IMR-90 (cell line): ENCODE data around the gene CEP170B. TPM values are rescaled to one million over a fixed set of nuclear protein-coding genes. Genes with fewer than 3 reads are reported as not detected.

ENCODE experiments used
- ATAC-seq: fragments of 200-7000 bp; cut with Tn5 transposase; 2 replicates; pipeline ENCODE4 v1.9.1; 2020; ENCODE audit warnings: low read depth, mild to moderate bottlenecking, moderate library complexity
- BruUV-seq: library from RNA; stranded (reverse); fragments of 400-500 nt; replicated peaks from 2 replicates; lab custom pipeline; 2021; lab: Mats Ljungman, UMichigan
- CTCF ChIA-PET: fragments of 300-600 bp; formaldehyde crosslinking; extraction: SDS; loops from one replicate; lab custom pipeline; 2021; ENCODE audit warnings: antibody characterized with exemption; lab: Yijun Ruan, JAX
- POLR2A ChIA-PET: fragments of 300-600 bp; sonication (Branson Sonifier 250); formaldehyde crosslinking; loops from one replicate; lab custom pipeline; 2022; ENCODE audit warnings: antibody characterized with exemption; ENCODE audit not compliant: unreplicated experiment; lab: Charles Lee
- DNase-seq: peaks from one replicate; pipeline ENCODE4 v3.0.0; 2013
- H2AFZ ChIP-seq: replicated peaks from 2 replicates; pipeline ENCODE3; 2013; ENCODE audit warnings: low read length, mild to moderate bottlenecking; ENCODE audit not compliant: poor library complexity
- H2AK5ac ChIP-seq: 2 replicates; pipeline ENCODE4 v1.6.1; 2013; ENCODE audit warnings: low read depth, low read length, inconsistent platforms
- H2AK9ac ChIP-seq: replicated peaks from 2 replicates; pipeline ENCODE3; 2013; ENCODE audit warnings: mild to moderate bottlenecking, low read depth, low read length, moderate library complexity; ENCODE audit not compliant: poor library complexity
- H2BK120ac ChIP-seq: 2 replicates; pipeline ENCODE4 v1.6.1; 2013; ENCODE audit warnings: low read depth, low read length, inconsistent platforms
- H2BK15ac ChIP-seq: 3 replicates; pipeline ENCODE4 v1.6.1; 2013; ENCODE audit warnings: low read depth, low read length, inconsistent platforms
- H2BK20ac ChIP-seq: 2 replicates; pipeline ENCODE4 v1.6.1; 2013; ENCODE audit warnings: low read depth, mild to moderate bottlenecking, inconsistent platforms, low read length, moderate library complexity
- H2BK5ac ChIP-seq: 2 replicates; pipeline ENCODE4 v1.6.1; 2013; ENCODE audit warnings: mild to moderate bottlenecking, low read depth, low read length, inconsistent platforms; ENCODE audit not compliant: poor library complexity, severe bottlenecking
- H3K14ac ChIP-seq: replicated peaks from 2 replicates; pipeline ENCODE4 v1.6.1; 2013; ENCODE audit warnings: low read depth, low read length, inconsistent platforms
- H3K18ac ChIP-seq: 2 replicates; pipeline ENCODE4 v1.6.1; 2013; ENCODE audit warnings: low read depth, low read length, control low read depth
- H3K23ac ChIP-seq: 2 replicates; pipeline ENCODE4 v1.6.1; 2013; ENCODE audit warnings: low read depth, low read length, inconsistent platforms
- H3K27ac ChIP-seq: 2 replicates; pipeline ENCODE4 v1.5.1; 2013; ENCODE audit warnings: mild to moderate bottlenecking, control low read depth, low read length; ENCODE audit not compliant: insufficient read depth
- H3K27me3 ChIP-seq: 2 replicates; pipeline ENCODE4 v1.6.1; 2013; ENCODE audit warnings: low read length; ENCODE audit not compliant: control insufficient read depth, insufficient read depth
- H3K36me3 ChIP-seq: 2 replicates; pipeline ENCODE4 v1.6.1; 2013; ENCODE audit warnings: low read length, mixed read lengths; ENCODE audit not compliant: control insufficient read depth, insufficient read depth
- H3K4ac ChIP-seq: 2 replicates; pipeline ENCODE4 v1.6.1; 2013; ENCODE audit warnings: low read depth, low read length, inconsistent platforms
- H3K4me1 ChIP-seq: 2 replicates; pipeline ENCODE4 v1.6.1; 2013; ENCODE audit warnings: low read length, mixed read lengths; ENCODE audit not compliant: control insufficient read depth, insufficient read depth
- H3K4me2 ChIP-seq: 2 replicates; pipeline ENCODE4 v1.6.1; 2013; ENCODE audit warnings: low read depth, mild to moderate bottlenecking, control low read depth, low read length, moderate library complexity
- H3K4me3 ChIP-seq: 2 replicates; pipeline ENCODE4 v1.5.1; 2013; ENCODE audit warnings: low read depth, mild to moderate bottlenecking, control low read depth, low read length, moderate library complexity; ENCODE audit not compliant: insufficient read depth
- H3K56ac ChIP-seq: 2 replicates; pipeline ENCODE4 v1.6.1; 2013; ENCODE audit warnings: low read length, inconsistent platforms; ENCODE audit not compliant: insufficient read depth; ENCODE audit errors: extremely low read depth
- H3K79me1 ChIP-seq, 2 experiments: 2 replicates each; pipeline ENCODE4 v1.6.1; 2013; ENCODE audit warnings: low read length in 2 of 2, inconsistent platforms in 1 of 2, low read depth in 1 of 2
- H3K9ac ChIP-seq: 2 replicates; pipeline ENCODE4 v1.6.1; 2013; ENCODE audit warnings: low read depth, low read length, control low read depth
- H3K9me1 ChIP-seq: 2 replicates; pipeline ENCODE4 v1.6.1; 2013; ENCODE audit warnings: low read length, inconsistent platforms; ENCODE audit not compliant: insufficient read depth
- H3K9me3 ChIP-seq: 2 replicates; pipeline ENCODE4 v1.6.1; 2013; ENCODE audit warnings: low read length; ENCODE audit not compliant: control insufficient read depth, insufficient read depth
- H4K20me1 ChIP-seq: 2 replicates; pipeline ENCODE4 v1.6.1; 2013; ENCODE audit warnings: low read length, inconsistent platforms; ENCODE audit not compliant: insufficient read depth
- H4K5ac ChIP-seq: 2 replicates; pipeline ENCODE4 v1.6.1; 2013; ENCODE audit warnings: mild to moderate bottlenecking, low read depth, low read length, control low read depth
- H4K8ac ChIP-seq, 2 experiments: 2 replicates each; pipeline ENCODE4 v1.6.1; 2013; ENCODE audit warnings: low read depth in 2 of 2, low read length in 2 of 2, control low read depth in 1 of 2, inconsistent platforms in 1 of 2
- H4K91ac ChIP-seq: 2 replicates; pipeline ENCODE4 v1.6.1; 2013; ENCODE audit warnings: low read depth, low read length, inconsistent platforms; ENCODE audit not compliant: insufficient read depth
- BHLHE40 ChIP-seq: fragments of 150-350 bp; IDR thresholded peaks from 2 replicates; pipeline ENCODE4 v1.6.1; 2016; ENCODE audit warnings: mild to moderate bottlenecking, low read depth, low read length
- CHD1 ChIP-seq: IDR thresholded peaks from 2 replicates; pipeline ENCODE4 v1.6.1; 2012; ENCODE audit warnings: low read depth, low read length, improper control_type of control experiment
- CTCF ChIP-seq: conservative IDR thresholded peaks from 2 replicates; pipeline ENCODE4 v1.5.1; 2012; ENCODE audit warnings: mild to moderate bottlenecking, low read depth, low read length, improper control_type of control experiment
- ELK1 ChIP-seq: fragments of 150-350 bp; IDR thresholded peaks from 2 replicates; pipeline ENCODE4 v1.6.1; 2016; ENCODE audit warnings: low read depth, mild to moderate bottlenecking, low read length, moderate library complexity, borderline replicate concordance
- FOS ChIP-seq: fragments of 150-350 bp; IDR thresholded peaks from 2 replicates; pipeline ENCODE4 v1.6.1; 2016; ENCODE audit warnings: low read depth, low read length
- MAFK ChIP-seq: IDR thresholded peaks from 2 replicates; pipeline ENCODE4 v1.6.1; 2012; ENCODE audit warnings: low read depth, low read length, improper control_type of control experiment
- MAZ ChIP-seq: IDR thresholded peaks from 2 replicates; pipeline ENCODE4 v1.6.1; 2012; ENCODE audit warnings: low read depth, mild to moderate bottlenecking, low read length, improper control_type of control experiment, moderate library complexity, borderline replicate concordance
- MXI1 ChIP-seq: IDR thresholded peaks from 2 replicates; pipeline ENCODE4 v1.6.1; 2012; ENCODE audit warnings: low read depth, mild to moderate bottlenecking, low read length, moderate library complexity, borderline replicate concordance
- NFE2L2 ChIP-seq: fragments of 150-350 bp; IDR thresholded peaks from 2 replicates; pipeline ENCODE4 v1.6.1; 2016; ENCODE audit warnings: low read depth, mild to moderate bottlenecking, low read length
- POLR2A ChIP-seq: IDR thresholded peaks from 2 replicates; pipeline ENCODE4 v1.6.1; 2012; ENCODE audit warnings: mild to moderate bottlenecking, low read depth, low read length
- RAD21 ChIP-seq: IDR thresholded peaks from 2 replicates; pipeline ENCODE4 v1.6.1; 2012; ENCODE audit warnings: low read length, improper control_type of control experiment
- SMC3 ChIP-seq: fragments of 150-350 bp; IDR thresholded peaks from 2 replicates; pipeline ENCODE4 v1.6.1; 2016; ENCODE audit warnings: low read depth, mild to moderate bottlenecking, antibody characterized with exemption, low read length, moderate library complexity
- WGBS, 2 experiments: methylation state at CpG; one replicate each; pipeline versions ENCODE4 v1.1.5 to v1.1.7; 2013; ENCODE audit warnings: missing lambda C conversion rate in 2 of 2; ENCODE audit not compliant: insufficient read length in 1 of 2; ENCODE audit errors: extremely low coverage in 2 of 2; 5-methylcytosine and 5-hydroxymethylcytosine counted together
- dilution Hi-C: fragments of 300-500 bp; cut with HindIII; formaldehyde crosslinking; loops from one replicate; pipeline ENCODE4 v1.14.3; 2018; ENCODE audit warnings: low sequenced_read_pairs; ENCODE audit not compliant: unreplicated experiment
- in situ Hi-C: fragments of 300-500 bp; cut with MboI; formaldehyde crosslinking; loops from 3 replicates; pipeline ENCODE4 v1.14.3; 2019; ENCODE audit warnings: low sequenced_read_pairs, inconsistent platforms, mixed read lengths
- intact Hi-C: fragments of 100-400 bp; cut with micrococcal nuclease; formaldehyde crosslinking; loops from 2 replicates; pipeline ENCODE4 v1.10.0; 2022
- polyA plus RNA-seq, 3 experiments: library from polyadenylated mRNA; depleted of rRNA; stranded (reverse); fragments of >200 nt; gene quantifications; 2 replicates each; pipeline ENCODE4 v1.2.3, GENCODE V29; 2012; ENCODE audit warnings: low replicate concordance in 1 of 3
- total RNA-seq: library from RNA; depleted of rRNA; stranded (reverse); fragments of >200 nt; gene quantifications from 2 replicates; pipeline ENCODE4 v1.2.3, GENCODE V29; 2012

CEP170B gene
- total and polyA plus RNA-seq, 2 of the 4 experiments (the other 2 are of a cell fraction) = 3.6 to 13.1 TPM

GRCh38 chr14:104819361-104819781 is 45.7 kb upstream of the CEP170B start:
- no peak overlapping the region for H3K27ac ChIP-seq
- H3K23ac ChIP-seq = no peak overlapping the region
- no peaks in the 10 kb centered on the region for H3K27me3 ChIP-seq
- no peak overlapping the region for H2BK5ac ChIP-seq
- H3K9me1 ChIP-seq = no peaks in the 10 kb centered on the region
- WGBS, 2 experiments = 92% methylated on average over 7 of the region's 12 CpGs; no CpG with 5 or more reads in 1 of the 2 experiments
- no peak overlapping the region for H2BK20ac ChIP-seq
- ATAC-seq = no peak
- H3K9ac ChIP-seq = no peak overlapping the region
- H4K20me1 ChIP-seq = no peaks in the 10 kb centered on the region
- dilution Hi-C loops = no loop called here
- H3K56ac ChIP-seq = no peak overlapping the region
- no peak overlapping the region for H3K4ac ChIP-seq
- ChIA-PET POLR2A (no interaction called here), CTCF (interaction anchor here (0.6 kb wide), 1 partner anchor 194 kb away, joined by 3 read pairs; no protein-coding TSS in a partner anchor)
- no peak overlapping the region for H4K91ac ChIP-seq
- H3K9me3 ChIP-seq = no peaks in the 10 kb centered on the region
- H2BK120ac ChIP-seq = no peak overlapping the region
- H4K5ac ChIP-seq = no peak overlapping the region
- H3K4me1 ChIP-seq = peaks cover 4% of the 10 kb centered on the region
- no peak overlapping the region for H2BK15ac ChIP-seq
- TF ChIP-seq SMC3 (no peak), MXI1 (no peak), MAFK (no peak), POLR2A (no peak), BHLHE40 (no peak), FOS (no peak), CTCF (no peak), MAZ (no peak), CHD1 (no peak), RAD21 (no peak), NFE2L2 (no peak), ELK1 (no peak)
- no peak overlapping the region for H3K4me2 ChIP-seq
- no peaks in the 10 kb centered on the region for H3K36me3 ChIP-seq
- no peak overlapping the region for H3K14ac ChIP-seq
- no peak overlapping the region for H2AK5ac ChIP-seq
- BruUV-seq = no TSS peak
- DNase-seq = no peak
- no peak overlapping the region for H4K8ac ChIP-seq
- peaks cover 8 to 25% of the 10 kb centered on the region in 2 experiments for H3K79me1 ChIP-seq
- no peak overlapping the region for H3K4me3 ChIP-seq
- H2AFZ ChIP-seq = no peak overlapping the region
- intact Hi-C loops = no loop called here
- no peak overlapping the region for H2AK9ac ChIP-seq
- no peak overlapping the region for H3K18ac ChIP-seq
- in situ Hi-C loops = no loop called here
